ENCODE data around the gene SLC9A5. TPM values are rescaled to one million over a fixed set of nuclear protein-coding genes. Genes with fewer than 3 reads are reported as not detected.

SLC9A5 gene
- total and polyA plus RNA-seq, 2 experiments from 2014 or later = 4.5 to 5.4 TPM

DNA sequence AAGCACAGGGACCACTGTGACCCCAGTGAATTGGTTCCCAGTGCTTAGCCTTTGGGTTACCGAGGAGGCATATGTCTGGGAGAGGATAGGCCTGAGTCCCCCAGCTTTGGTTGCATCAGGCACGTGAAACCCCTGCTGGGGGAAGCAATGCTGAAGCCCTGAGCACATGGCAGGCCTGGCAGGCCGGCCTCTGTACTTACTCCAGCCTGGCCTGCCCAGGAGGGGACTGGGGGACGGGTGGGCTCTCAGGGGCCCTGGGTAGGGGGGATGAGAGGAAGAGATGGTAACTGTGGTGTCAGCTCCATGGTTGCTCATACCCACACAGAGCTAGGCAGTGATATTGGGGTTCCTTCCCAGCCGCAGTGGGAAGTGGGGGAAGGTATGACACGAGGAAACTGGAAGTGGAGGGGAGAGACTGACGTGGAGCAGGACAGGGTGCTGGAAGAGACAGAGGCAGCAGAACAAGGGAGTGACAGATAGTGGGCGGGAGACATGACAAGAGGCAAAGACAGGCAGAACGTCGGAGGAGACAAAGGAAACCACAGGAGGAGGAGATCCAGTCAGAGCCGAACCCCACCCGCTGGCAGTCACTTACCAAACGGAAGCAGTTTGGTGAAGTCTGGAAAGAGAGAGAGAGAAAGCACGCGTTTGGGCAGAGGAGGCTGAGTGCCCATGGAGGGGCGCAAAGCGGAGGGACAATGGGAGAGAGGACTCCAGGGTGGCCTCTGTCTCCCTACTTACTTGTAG, 12.8 kb upstream of the SLC9A5 start:
- TF ChIP-seq NANOG (IDR thresholded peaks at IDR 0.05; ENCODE audit: borderline replicate concordance) (no peak), POLR2AphosphoS5 (IDR thresholded peaks at IDR 0.05; ENCODE audit: low read depth) (no peak), EZH2 (IDR thresholded peaks at IDR 0.05; ENCODE audit: low read depth, unreplicated experiment) (no peak), CREB1 (CRISPR knock-in tag; IDR thresholded peaks at IDR 0.05; ENCODE audit: low read depth) (no peak), ZNF114 (CRISPR knock-in tag; IDR thresholded peaks at IDR 0.05) (no peak), ZNF331 (CRISPR knock-in tag; IDR thresholded peaks at IDR 0.05; ENCODE audit: low read depth) (no peak)
- TF ChIP-seq, protein P1, sequence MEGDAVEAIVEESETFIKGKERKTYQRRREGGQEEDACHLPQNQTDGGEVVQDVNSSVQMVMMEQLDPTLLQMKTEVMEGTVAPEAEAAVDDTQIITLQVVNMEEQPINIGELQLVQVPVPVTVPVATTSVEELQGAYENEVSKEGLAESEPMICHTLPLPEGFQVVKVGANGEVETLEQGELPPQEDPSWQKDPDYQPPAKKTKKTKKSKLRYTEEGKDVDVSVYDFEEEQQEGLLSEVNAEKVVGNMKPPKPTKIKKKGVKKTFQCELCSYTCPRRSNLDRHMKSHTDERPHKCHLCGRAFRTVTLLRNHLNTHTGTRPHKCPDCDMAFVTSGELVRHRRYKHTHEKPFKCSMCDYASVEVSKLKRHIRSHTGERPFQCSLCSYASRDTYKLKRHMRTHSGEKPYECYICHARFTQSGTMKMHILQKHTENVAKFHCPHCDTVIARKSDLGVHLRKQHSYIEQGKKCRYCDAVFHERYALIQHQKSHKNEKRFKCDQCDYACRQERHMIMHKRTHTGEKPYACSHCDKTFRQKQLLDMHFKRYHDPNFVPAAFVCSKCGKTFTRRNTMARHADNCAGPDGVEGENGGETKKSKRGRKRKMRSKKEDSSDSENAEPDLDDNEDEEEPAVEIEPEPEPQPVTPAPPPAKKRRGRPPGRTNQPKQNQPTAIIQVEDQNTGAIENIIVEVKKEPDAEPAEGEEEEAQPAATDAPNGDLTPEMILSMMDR (conservative IDR thresholded peaks at IDR 0.05; ENCODE audit: low read depth in 2 of 2) = no peak
- TF ChIP-seq, protein P2, sequence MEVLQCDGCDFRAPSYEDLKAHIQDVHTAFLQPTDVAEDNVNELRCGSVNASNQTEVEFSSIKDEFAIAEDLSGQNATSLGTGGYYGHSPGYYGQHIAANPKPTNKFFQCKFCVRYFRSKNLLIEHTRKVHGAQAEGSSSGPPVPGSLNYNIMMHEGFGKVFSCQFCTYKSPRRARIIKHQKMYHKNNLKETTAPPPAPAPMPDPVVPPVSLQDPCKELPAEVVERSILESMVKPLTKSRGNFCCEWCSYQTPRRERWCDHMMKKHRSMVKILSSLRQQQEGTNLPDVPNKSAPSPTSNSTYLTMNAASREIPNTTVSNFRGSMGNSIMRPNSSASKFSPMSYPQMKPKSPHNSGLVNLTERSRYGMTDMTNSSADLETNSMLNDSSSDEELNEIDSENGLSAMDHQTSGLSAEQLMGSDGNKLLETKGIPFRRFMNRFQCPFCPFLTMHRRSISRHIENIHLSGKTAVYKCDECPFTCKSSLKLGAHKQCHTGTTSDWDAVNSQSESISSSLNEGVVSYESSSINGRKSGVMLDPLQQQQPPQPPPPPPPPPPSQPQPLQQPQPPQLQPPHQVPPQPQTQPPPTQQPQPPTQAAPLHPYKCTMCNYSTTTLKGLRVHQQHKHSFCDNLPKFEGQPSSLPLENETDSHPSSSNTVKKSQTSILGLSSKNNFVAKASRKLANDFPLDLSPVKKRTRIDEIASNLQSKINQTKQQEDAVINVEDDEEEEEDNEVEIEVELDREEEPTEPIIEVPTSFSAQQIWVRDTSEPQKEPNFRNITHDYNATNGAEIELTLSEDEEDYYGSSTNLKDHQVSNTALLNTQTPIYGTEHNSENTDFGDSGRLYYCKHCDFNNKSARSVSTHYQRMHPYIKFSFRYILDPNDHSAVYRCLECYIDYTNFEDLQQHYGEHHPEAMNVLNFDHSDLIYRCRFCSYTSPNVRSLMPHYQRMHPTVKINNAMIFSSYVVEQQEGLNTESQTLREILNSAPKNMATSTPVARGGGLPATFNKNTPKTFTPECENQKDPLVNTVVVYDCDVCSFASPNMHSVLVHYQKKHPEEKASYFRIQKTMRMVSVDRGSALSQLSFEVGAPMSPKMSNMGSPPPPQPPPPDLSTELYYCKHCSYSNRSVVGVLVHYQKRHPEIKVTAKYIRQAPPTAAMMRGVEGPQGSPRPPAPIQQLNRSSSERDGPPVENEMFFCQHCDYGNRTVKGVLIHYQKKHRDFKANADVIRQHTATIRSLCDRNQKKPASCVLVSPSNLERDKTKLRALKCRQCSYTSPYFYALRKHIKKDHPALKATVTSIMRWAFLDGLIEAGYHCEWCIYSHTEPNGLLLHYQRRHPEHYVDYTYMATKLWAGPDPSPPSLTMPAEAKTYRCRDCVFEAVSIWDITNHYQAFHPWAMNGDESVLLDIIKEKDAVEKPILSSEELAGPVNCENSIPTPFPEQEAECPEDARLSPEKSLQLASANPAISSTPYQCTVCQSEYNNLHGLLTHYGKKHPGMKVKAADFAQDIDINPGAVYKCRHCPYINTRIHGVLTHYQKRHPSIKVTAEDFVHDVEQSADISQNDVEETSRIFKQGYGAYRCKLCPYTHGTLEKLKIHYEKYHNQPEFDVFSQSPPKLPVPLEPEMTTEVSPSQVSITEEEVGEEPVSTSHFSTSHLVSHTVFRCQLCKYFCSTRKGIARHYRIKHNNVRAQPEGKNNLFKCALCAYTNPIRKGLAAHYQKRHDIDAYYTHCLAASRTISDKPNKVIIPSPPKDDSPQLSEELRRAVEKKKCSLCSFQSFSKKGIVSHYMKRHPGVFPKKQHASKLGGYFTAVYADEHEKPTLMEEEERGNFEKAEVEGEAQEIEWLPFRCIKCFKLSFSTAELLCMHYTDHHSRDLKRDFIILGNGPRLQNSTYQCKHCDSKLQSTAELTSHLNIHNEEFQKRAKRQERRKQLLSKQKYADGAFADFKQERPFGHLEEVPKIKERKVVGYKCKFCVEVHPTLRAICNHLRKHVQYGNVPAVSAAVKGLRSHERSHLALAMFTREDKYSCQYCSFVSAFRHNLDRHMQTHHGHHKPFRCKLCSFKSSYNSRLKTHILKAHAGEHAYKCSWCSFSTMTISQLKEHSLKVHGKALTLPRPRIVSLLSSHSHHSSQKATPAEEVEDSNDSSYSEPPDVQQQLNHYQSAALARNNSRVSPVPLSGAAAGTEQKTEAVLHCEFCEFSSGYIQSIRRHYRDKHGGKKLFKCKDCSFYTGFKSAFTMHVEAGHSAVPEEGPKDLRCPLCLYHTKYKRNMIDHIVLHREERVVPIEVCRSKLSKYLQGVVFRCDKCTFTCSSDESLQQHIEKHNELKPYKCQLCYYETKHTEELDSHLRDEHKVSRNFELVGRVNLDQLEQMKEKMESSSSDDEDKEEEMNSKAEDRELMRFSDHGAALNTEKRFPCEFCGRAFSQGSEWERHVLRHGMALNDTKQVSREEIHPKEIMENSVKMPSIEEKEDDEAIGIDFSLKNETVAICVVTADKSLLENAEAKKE (CRISPR knock-in tag; IDR thresholded peaks at IDR 0.05) = no peak
- TF ChIP-seq, protein P3, sequence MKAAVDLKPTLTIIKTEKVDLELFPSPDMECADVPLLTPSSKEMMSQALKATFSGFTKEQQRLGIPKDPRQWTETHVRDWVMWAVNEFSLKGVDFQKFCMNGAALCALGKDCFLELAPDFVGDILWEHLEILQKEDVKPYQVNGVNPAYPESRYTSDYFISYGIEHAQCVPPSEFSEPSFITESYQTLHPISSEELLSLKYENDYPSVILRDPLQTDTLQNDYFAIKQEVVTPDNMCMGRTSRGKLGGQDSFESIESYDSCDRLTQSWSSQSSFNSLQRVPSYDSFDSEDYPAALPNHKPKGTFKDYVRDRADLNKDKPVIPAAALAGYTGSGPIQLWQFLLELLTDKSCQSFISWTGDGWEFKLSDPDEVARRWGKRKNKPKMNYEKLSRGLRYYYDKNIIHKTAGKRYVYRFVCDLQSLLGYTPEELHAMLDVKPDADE (IDR thresholded peaks at IDR 0.05) = no peak
- H3K4me1 Mint-ChIP-seq = peaks cover 20% of the 10 kb centered on the region; the same call in 2 of the 3 replicates
- no peaks in the 10 kb centered on the region for H3K27me3 ChIP-seq (ENCODE audit: insufficient read depth)
- no peaks in the 10 kb centered on the region for H3K4me1 ChIP-seq (ENCODE audit: insufficient read depth)
- no peak overlapping the region for H2AFZ ChIP-seq
- peak overlapping the region; percentile 75; the same call in 1 of the 2 replicates for H3K27ac Mint-ChIP-seq
- peaks cover 7% of the 10 kb centered on the region for H3K27me3 Mint-ChIP-seq (ENCODE audit: insufficient read depth, low read depth, poor library complexity)
- no peaks in the 10 kb centered on the region; the same call in 2 of the 3 replicates for H3K9me3 Mint-ChIP-seq
- peak overlapping the region; percentile 38; the same call in 1 of the 3 replicates for H3K4me3 Mint-ChIP-seq
- H3K36me3 ChIP-seq (ENCODE audit: insufficient read depth) = peaks cover 6% of the 10 kb centered on the region; the same call in 1 of the 2 replicates
- H3K4me3 ChIP-seq = no peak overlapping the region
- no peak overlapping the region for H3K27ac ChIP-seq (ENCODE audit: low read depth)
- DNase-seq (ENCODE audit: low spot score) (no peak), ATAC-seq (no peak)
- no peak overlapping the region for H3K4me2 ChIP-seq
- H4K20me1 ChIP-seq (replicated peaks; ENCODE audit: insufficient read depth) = no peaks in the 10 kb centered on the region
- 0 out of 2 replicates have a peak, but pooled peaks cover 9% of the 10 kb centered on the region for H3F3A ChIP-seq (replicated peaks; ENCODE audit: low read depth)
- peaks cover 60% of the 10 kb centered on the region for H3K36me3 Mint-ChIP-seq (ENCODE audit: low read depth)
- no peaks in the 10 kb centered on the region; the same call in 1 of the 2 replicates for H3K79me2 ChIP-seq (replicated peaks; ENCODE audit: insufficient read depth)
- H3K9me2 ChIP-seq (ENCODE audit: insufficient read depth) = no peaks in the 10 kb centered on the region
